ENCODE results near the gene KIRREL3.

Gene KIRREL3

DNA sequence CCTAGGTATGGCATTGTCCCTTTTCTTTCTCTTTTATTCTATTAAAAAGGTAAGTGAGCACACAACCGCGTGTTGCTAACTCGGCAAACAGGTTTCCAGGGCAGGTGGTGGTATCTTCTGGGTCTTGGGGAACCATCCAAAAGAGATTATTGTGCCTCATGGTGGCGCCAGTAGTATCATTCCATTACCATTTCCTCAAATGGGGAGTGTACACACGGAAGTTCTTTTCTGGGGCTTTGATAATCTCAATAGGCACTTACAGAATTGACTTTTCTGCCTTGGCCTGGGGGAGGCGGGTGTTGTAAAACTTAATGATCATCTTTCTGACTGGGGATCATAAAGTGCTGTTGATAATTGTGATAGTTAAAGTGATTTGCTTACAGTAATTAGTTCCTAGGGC lies 234.1 kb downstream of the KIRREL3 start:
- TF ChIP-seq, protein P1, sequence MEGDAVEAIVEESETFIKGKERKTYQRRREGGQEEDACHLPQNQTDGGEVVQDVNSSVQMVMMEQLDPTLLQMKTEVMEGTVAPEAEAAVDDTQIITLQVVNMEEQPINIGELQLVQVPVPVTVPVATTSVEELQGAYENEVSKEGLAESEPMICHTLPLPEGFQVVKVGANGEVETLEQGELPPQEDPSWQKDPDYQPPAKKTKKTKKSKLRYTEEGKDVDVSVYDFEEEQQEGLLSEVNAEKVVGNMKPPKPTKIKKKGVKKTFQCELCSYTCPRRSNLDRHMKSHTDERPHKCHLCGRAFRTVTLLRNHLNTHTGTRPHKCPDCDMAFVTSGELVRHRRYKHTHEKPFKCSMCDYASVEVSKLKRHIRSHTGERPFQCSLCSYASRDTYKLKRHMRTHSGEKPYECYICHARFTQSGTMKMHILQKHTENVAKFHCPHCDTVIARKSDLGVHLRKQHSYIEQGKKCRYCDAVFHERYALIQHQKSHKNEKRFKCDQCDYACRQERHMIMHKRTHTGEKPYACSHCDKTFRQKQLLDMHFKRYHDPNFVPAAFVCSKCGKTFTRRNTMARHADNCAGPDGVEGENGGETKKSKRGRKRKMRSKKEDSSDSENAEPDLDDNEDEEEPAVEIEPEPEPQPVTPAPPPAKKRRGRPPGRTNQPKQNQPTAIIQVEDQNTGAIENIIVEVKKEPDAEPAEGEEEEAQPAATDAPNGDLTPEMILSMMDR (conservative IDR thresholded peaks at IDR 0.05; ENCODE audit: control insufficient read depth, insufficient read depth, low read depth, low read length): no peak
- no peak for DNase-seq (ENCODE audit: low read depth)

DNA sequence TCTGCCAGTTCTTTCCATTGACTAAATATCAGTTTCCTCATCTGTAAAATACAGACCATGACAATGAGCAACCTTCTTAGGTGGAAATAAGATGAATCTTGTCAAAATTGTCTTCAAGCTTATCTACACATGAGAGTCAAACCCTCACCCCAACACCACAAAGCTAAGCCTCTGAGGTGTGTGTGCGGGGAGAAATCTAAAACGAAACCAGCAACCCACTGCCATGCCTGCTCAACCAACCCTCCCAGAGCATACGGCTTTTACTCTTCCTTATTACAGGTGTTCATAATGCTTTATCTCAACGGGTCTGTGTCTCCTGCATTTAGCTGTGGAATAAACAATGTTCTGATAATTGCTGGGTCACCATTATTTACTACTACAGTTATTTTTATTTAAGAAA lies 235.4 kb downstream of the KIRREL3 start:
- DNase-seq (ENCODE audit: low read depth): no peak
- no peak overlapping the region for H3K4me3 ChIP-seq (ENCODE audit: control insufficient read depth, low read depth, low read length)
- TF ChIP-seq, protein P1 (conservative IDR thresholded peaks at IDR 0.05; ENCODE audit: control insufficient read depth, insufficient read depth, low read depth, low read length): no peak

More for the DNA sequence above, 234.1 kb downstream of the KIRREL3 start:
- no peak overlapping the region for H3K4me3 ChIP-seq (ENCODE audit: control insufficient read depth, low read depth, low read length)

DNA sequence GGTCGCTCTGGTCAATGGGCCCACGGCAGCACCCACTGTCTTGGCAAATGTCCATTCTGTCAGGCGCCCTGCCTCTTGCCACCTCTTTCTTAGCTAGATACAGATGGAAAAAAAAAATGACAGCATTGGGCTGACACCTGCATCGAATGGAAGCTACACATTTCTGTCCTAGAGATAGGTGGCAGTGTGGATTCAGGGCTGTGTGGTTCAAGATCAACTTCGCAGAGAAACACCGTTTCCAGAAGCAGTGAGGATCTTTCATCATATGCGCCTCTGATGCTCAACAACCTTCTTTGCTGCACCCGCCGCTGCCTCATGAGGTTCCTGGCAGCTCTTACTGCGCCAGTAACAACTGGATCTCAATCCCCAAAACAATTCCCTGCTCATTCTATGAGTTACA lies 236.3 kb downstream of the KIRREL3 start:
- TF ChIP-seq, protein P1 (conservative IDR thresholded peaks at IDR 0.05; ENCODE audit: control insufficient read depth, insufficient read depth, low read depth, low read length): no peak
- no peak overlapping the region for H3K4me3 ChIP-seq (ENCODE audit: control insufficient read depth, low read depth, low read length)
- no peak for DNase-seq (ENCODE audit: low read depth)

DNA sequence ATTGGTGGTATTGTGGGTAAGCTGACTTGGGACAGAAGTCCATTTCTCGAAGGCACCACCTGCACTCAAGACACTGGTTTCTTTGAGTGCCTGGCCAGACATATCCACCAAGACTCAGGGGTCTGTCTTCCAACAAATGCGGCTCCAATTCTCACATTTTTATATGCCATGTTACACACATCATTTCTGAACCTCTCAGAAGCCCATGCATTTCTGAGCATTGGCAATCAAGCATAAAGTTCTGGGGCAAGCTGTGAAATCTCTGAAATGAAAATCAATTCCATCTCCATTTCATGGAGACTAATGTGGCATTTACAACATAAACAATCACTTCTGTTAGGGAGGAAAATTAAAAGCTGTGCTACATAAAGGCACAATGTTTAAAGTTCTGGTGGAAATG lies 243.7 kb downstream of the KIRREL3 start:
- no peak for DNase-seq (ENCODE audit: low read depth)
- no peak overlapping the region for H3K4me3 ChIP-seq (ENCODE audit: control insufficient read depth, low read depth, low read length)
- TF ChIP-seq, protein P1 (conservative IDR thresholded peaks at IDR 0.05; ENCODE audit: control insufficient read depth, insufficient read depth, low read depth, low read length): no peak

DNA sequence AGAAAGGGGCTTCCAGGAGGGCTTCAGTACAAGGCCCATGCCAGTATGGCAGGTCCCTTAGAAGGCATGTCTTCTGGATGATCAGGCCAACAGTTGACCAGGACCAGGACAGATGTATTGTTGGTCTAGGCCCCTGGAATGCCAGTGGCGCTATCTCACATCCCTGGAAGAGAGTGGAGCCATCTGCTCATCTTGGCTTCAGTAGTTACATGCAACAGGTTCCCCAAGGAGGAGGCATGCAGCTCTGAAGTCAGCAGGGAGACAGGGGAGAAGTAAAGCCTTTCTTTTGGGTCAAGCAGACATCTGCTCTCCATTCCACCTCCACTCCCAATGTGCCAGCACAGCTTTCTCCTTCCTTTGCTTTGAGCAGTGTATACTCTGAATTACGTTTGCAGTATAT lies 244.1 kb downstream of the KIRREL3 start:
- H3K4me3 ChIP-seq (ENCODE audit: control insufficient read depth, low read depth, low read length): no peak overlapping the region
- TF ChIP-seq, protein P1 (conservative IDR thresholded peaks at IDR 0.05; ENCODE audit: control insufficient read depth, insufficient read depth, low read depth, low read length): no peak
- no peak for DNase-seq (ENCODE audit: low read depth)

DNA sequence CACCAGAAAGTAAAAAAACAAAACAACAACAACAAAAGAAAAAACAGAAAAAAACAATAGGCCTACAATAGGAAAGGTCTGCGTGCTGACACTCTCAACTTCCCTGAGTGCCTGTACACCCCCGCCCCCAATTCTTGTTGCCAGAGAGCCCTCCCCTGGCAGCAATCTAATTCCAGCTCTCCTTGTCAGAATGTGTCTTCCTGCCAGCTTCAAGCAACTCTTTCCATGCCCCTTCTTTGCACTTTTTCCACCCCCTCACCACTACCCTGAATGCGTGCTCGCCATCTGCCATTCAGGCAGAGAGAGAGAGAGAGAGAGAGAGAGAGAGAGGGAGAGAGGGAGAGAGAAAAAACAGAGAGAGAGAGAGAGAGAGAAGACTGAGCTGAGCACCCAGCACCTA lies 245.0 kb downstream of the KIRREL3 start:
- DNase-seq (ENCODE audit: low read depth): no peak
- TF ChIP-seq, protein P1 (conservative IDR thresholded peaks at IDR 0.05; ENCODE audit: control insufficient read depth, insufficient read depth, low read depth, low read length): no peak
- H3K4me3 ChIP-seq (ENCODE audit: control insufficient read depth, low read depth, low read length): no peak overlapping the region
